ENCODE data around the gene VAT1.

The VAT1 gene

GRCh38 chr17:42969001-42969581, 53.1 kb downstream of the VAT1 start:
- DNase-seq (ENCODE audit: low read depth) = peak; percentile 68
- H3K4me3 ChIP-seq (ENCODE audit: control insufficient read depth, low read depth, low read length) = no peak overlapping the region

GRCh38 chr17:42967925-42968324, 54.3 kb downstream of the VAT1 start:
- DNase-seq (ENCODE audit: low read depth) = no peak
- no peak for TF ChIP-seq CTCF (conservative IDR thresholded peaks at IDR 0.05; ENCODE audit: control insufficient read depth, insufficient read depth, low read depth, low read length)
- H3K4me3 ChIP-seq (ENCODE audit: control insufficient read depth, low read depth, low read length) = no peak overlapping the region

More at GRCh38 chr17:42969001-42969581, 53.1 kb downstream of the VAT1 start:
- no peak for TF ChIP-seq CTCF (conservative IDR thresholded peaks at IDR 0.05; ENCODE audit: control insufficient read depth, insufficient read depth, low read depth, low read length)
